Measurements from ENCODE around the gene ARHGEF19. TPM values are rescaled to one million over a fixed set of nuclear protein-coding genes. Genes with fewer than 3 reads are reported as not detected.

ARHGEF19 gene
- total and polyA plus RNA-seq, 9 of the 15 experiments (the other 6 are each of a cell fraction or from before 2014, with no cell fraction given), result 0.73 to 21.0 (median 5.2) TPM

DNA sequence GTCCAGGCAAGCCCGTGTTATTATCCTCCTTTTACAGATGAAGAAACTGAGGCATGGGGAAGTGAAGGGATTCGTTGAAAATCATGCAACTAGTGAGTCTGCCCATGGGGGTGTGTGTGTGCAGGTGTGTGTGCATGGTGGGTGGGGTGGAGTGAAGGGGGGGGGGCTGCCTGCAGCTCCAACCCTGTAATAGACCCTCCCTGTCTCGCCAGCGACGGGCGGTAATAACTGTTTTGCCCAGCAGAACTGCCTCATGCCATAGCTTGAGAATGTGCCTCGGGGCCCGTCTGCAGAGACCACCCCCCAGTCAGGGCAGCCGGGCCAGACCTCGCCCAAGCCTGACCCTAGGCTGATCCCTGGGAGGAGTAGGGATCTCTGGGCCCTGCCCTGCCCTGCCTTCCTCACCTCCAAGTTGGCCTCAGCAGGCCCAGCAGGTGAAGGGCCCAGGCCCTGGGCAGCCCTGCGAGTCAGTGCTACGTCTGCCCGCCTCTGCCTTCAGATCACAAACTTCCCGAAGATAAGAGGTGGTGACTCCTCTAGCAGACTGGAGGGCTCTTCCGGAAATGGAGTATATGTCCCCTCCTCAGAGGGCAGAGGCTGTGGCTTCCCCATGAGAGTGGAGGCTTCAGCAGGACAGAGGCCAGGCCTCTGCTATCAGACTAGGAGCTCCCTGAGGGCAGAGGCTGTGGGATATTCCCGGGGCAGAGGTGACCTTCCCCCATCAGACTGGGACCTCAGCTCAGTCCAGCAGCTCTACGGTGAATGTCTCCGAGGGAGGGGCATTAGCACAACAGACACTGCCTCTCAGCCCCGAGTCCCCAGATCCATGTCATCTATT, 40.9 kb downstream of the ARHGEF19 start (continued):
- TF ChIP-seq MTA1 (IDR thresholded peaks at IDR 0.05; ENCODE audit: borderline replicate concordance) (no peak), NR2C1 (IDR thresholded peaks at IDR 0.05) (no peak), NR2C1 (tag; IDR thresholded peaks at IDR 0.05) (0 out of 2 replicates have a peak, but pooled peaks have one; percentile 19), ZNF316 (IDR thresholded peaks at IDR 0.05) (peak; percentile 77), ZNF398 (CRISPR knock-in tag; IDR thresholded peaks at IDR 0.05) (no peak), E2F3 (CRISPR knock-in tag; IDR thresholded peaks at IDR 0.05) (no peak), MTA3 (IDR thresholded peaks at IDR 0.05; ENCODE audit: borderline replicate concordance) (no peak; the same call in 1 of the 2 replicates), ZNF589 (CRISPR knock-in tag; IDR thresholded peaks at IDR 0.05; ENCODE audit: low read depth) (0 out of 2 replicates have a peak, but pooled peaks have one; percentile 40), JUND (IDR thresholded peaks at IDR 0.05; ENCODE audit: borderline replicate concordance, low read depth, low read length) (0 out of 2 replicates have a peak, but pooled peaks have one; percentile 16), JUND (tag; IDR thresholded peaks at IDR 0.05; ENCODE audit: borderline replicate concordance, low read depth, low read length) (peak; percentile 12; the same call in 1 of the 3 replicates), ZBTB7A (IDR thresholded peaks at IDR 0.05; ENCODE audit: borderline replicate concordance, control insufficient read depth, low read depth, low read length) (0 out of 2 replicates have a peak, but pooled peaks have one; percentile 22), ZNF584 (CRISPR knock-in tag; IDR thresholded peaks at IDR 0.05; ENCODE audit: low read depth) (no peak), SMAD4 (CRISPR knock-in tag; conservative IDR thresholded peaks at IDR 0.05) (peak; percentile 43), CTBP1 (IDR thresholded peaks at IDR 0.05; ENCODE audit: borderline replicate concordance) (peak; percentile 23; the same call in 1 of the 2 replicates)
- TF ChIP-seq, protein P1, sequence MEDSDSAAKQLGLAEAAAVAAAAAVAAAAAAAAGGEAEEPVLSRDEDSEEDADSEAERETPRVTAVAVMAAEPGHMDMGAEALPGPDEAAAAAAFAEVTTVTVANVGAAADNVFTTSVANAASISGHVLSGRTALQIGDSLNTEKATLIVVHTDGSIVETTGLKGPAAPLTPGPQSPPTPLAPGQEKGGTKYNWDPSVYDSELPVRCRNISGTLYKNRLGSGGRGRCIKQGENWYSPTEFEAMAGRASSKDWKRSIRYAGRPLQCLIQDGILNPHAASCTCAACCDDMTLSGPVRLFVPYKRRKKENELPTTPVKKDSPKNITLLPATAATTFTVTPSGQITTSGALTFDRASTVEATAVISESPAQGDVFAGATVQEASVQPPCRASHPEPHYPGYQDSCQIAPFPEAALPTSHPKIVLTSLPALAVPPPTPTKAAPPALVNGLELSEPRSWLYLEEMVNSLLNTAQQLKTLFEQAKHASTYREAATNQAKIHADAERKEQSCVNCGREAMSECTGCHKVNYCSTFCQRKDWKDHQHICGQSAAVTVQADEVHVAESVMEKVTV (CRISPR knock-in tag; IDR thresholded peaks at IDR 0.05), result no peak
- TF ChIP-seq, protein P2, sequence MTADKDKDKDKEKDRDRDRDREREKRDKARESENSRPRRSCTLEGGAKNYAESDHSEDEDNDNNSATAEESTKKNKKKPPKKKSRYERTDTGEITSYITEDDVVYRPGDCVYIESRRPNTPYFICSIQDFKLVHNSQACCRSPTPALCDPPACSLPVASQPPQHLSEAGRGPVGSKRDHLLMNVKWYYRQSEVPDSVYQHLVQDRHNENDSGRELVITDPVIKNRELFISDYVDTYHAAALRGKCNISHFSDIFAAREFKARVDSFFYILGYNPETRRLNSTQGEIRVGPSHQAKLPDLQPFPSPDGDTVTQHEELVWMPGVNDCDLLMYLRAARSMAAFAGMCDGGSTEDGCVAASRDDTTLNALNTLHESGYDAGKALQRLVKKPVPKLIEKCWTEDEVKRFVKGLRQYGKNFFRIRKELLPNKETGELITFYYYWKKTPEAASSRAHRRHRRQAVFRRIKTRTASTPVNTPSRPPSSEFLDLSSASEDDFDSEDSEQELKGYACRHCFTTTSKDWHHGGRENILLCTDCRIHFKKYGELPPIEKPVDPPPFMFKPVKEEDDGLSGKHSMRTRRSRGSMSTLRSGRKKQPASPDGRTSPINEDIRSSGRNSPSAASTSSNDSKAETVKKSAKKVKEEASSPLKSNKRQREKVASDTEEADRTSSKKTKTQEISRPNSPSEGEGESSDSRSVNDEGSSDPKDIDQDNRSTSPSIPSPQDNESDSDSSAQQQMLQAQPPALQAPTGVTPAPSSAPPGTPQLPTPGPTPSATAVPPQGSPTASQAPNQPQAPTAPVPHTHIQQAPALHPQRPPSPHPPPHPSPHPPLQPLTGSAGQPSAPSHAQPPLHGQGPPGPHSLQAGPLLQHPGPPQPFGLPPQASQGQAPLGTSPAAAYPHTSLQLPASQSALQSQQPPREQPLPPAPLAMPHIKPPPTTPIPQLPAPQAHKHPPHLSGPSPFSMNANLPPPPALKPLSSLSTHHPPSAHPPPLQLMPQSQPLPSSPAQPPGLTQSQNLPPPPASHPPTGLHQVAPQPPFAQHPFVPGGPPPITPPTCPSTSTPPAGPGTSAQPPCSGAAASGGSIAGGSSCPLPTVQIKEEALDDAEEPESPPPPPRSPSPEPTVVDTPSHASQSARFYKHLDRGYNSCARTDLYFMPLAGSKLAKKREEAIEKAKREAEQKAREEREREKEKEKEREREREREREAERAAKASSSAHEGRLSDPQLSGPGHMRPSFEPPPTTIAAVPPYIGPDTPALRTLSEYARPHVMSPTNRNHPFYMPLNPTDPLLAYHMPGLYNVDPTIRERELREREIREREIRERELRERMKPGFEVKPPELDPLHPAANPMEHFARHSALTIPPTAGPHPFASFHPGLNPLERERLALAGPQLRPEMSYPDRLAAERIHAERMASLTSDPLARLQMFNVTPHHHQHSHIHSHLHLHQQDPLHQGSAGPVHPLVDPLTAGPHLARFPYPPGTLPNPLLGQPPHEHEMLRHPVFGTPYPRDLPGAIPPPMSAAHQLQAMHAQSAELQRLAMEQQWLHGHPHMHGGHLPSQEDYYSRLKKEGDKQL (CRISPR knock-in tag; IDR thresholded peaks at IDR 0.05; ENCODE audit: borderline replicate concordance), result peak; percentile 44; the same call in 1 of the 2 replicates

Data from K562 (cell line).